ENCODE data around the gene DCAF7. TPM values are rescaled to one million over a fixed set of nuclear protein-coding genes. Genes with fewer than 3 reads are reported as not detected.

Gene DCAF7
- total and polyA plus RNA-seq, 7 donors, result 10.6 to 30.2 (median 25.1) TPM

DNA sequence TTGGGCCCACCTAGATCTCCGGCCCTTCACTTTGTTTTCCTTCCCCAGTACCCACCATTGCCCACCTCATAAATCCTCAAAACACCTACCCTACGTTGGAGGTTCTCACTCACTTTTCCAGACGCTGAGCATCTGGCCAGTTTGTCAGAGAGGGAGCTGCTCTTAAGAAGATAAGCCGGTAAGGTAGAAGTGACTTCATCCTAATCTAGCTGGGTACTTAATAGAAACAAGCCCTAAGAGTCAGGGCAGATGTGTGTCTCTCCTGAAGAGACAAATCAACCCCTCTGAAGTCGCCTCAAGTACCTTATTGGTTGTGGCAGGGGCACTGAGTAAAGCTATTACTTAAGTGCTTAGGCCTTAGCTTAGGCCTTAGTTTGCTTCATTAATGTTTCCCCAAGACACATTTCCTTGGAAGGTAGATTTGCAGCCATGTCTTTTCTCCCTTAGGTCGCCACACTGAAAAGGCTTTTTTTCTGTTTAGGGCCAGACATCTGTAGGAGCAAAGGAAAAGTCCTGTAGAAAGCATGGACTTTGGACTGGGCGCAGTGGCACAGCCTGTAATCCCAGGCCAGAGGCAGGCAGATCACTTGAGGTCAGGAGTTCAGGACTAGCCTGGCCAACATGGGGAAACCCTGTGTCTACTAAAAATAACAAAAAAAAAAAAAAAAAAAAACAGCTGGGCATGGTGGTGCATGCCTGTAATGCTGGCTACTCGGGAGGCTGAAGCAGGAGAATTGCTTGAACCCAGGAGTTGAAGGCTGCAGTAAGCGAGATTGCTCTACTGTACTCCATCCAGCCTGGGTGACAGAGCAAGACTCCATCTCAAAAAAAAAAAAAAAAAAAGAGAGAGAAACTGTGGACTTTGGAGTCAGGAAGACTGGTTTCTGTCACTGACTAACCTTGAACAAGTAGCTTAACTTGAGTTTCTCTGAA, 51.4 kb downstream of the DCAF7 start:
- Histone ChIP-seq H3K4me3 (peak overlapping the region; percentile 98), H3K27me3 (ENCODE audit: insufficient read depth in 3 of 3, low read length in 2 of 3) (no peaks in the 10 kb centered on the region), H3K27ac (peak overlapping the region; percentile 94), H3K36me3 (ENCODE audit: insufficient read depth in 1 of 2, low read depth in 1 of 2) (peaks cover 10 to 41% of the 10 kb centered on the region in 2 donors), H3K9me3 (no peaks in the 10 kb centered on the region), H3K4me1 (peaks cover 10% of the 10 kb centered on the region)
- intact Hi-C loops (cut with DNase I), result loop anchor here in 1 of 2 donors (5.0 kb wide), 1 partner anchor 154 kb away; the partner anchor contains the start of gene CYB561
- TF ChIP-seq, protein P1, sequence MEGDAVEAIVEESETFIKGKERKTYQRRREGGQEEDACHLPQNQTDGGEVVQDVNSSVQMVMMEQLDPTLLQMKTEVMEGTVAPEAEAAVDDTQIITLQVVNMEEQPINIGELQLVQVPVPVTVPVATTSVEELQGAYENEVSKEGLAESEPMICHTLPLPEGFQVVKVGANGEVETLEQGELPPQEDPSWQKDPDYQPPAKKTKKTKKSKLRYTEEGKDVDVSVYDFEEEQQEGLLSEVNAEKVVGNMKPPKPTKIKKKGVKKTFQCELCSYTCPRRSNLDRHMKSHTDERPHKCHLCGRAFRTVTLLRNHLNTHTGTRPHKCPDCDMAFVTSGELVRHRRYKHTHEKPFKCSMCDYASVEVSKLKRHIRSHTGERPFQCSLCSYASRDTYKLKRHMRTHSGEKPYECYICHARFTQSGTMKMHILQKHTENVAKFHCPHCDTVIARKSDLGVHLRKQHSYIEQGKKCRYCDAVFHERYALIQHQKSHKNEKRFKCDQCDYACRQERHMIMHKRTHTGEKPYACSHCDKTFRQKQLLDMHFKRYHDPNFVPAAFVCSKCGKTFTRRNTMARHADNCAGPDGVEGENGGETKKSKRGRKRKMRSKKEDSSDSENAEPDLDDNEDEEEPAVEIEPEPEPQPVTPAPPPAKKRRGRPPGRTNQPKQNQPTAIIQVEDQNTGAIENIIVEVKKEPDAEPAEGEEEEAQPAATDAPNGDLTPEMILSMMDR (IDR thresholded peaks at IDR 0.05), result no peak
- no peak for DNase-seq
- 44 to 47% (median 44%) methylated on average over 9 of the region's 9 CpGs for WGBS, 3 donors
- peak in 1 of 4 donors; percentile 12 for ATAC-seq

- Histone ChIP-seq H3K4me1 (no peaks in the 10 kb centered on the region), H3K27me3 (ENCODE audit: insufficient read depth in 3 of 3, low read length in 2 of 3) (no peaks in the 10 kb centered on the region), H3K27ac (no peak overlapping the region), H3K36me3 (ENCODE audit: insufficient read depth in 1 of 2, low read depth in 1 of 2) (peaks cover 18 to 60% of the 10 kb centered on the region in 2 donors), H3K4me3 (no peak overlapping the region), H3K9me3 (no peaks in the 10 kb centered on the region)
- TF ChIP-seq, protein P1 (IDR thresholded peaks at IDR 0.05), result no peak
- DNase-seq (no peak), ATAC-seq (no peak)
- intact Hi-C loops (cut with DNase I), result loop anchor here in 1 of 2 donors (2.0 kb wide), 1 partner anchor 185 kb away; no protein-coding TSS in a partner anchor
- 71 to 82% (median 74%) methylated on average over 6 of the region's 6 CpGs for WGBS, 3 donors
Measured at GRCh38 chr17:63609816-63610573, 59.7 kb downstream of the DCAF7 start.

GRCh38 chr17:63610854-63611253, 60.6 kb downstream of the DCAF7 start:
- H3K36me3 ChIP-seq (ENCODE audit: insufficient read depth in 1 of 2, low read depth in 1 of 2), result peaks cover 14 to 52% of the 10 kb centered on the region in 2 donors
- no peak overlapping the region for H3K4me3 ChIP-seq
- H3K9me3 ChIP-seq, result no peaks in the 10 kb centered on the region
- TF ChIP-seq, protein P1 (IDR thresholded peaks at IDR 0.05), result no peak
- DNase-seq (no peak), ATAC-seq (no peak)
- 84 to 86% (median 85%) methylated on average over 10 of the region's 10 CpGs for WGBS, 3 donors
- H3K27ac ChIP-seq, result no peak overlapping the region
- no peaks in the 10 kb centered on the region for H3K4me1 ChIP-seq
- no peaks in the 10 kb centered on the region for H3K27me3 ChIP-seq (ENCODE audit: insufficient read depth in 3 of 3, low read length in 2 of 3)
- intact Hi-C loops (cut with DNase I), result loop anchor here in 1 of 2 donors (2.0 kb wide), 1 partner anchor 186 kb away; no protein-coding TSS in a partner anchor

GRCh38 chr17:63611354-63611753, 61.1 kb downstream of the DCAF7 start:
- 79 to 88% (median 80%) methylated on average over 3 of the region's 3 CpGs for WGBS, 3 donors
- DNase-seq (no peak), ATAC-seq (peak in 1 of 4 donors; percentile 16)
- Histone ChIP-seq H3K36me3 (ENCODE audit: insufficient read depth in 1 of 2, low read depth in 1 of 2) (peaks cover 14 to 47% of the 10 kb centered on the region in 2 donors), H3K9me3 (no peaks in the 10 kb centered on the region), H3K4me1 (no peaks in the 10 kb centered on the region), H3K27ac (no peak overlapping the region), H3K4me3 (no peak overlapping the region), H3K27me3 (ENCODE audit: insufficient read depth in 3 of 3, low read length in 2 of 3) (no peaks in the 10 kb centered on the region)
- TF ChIP-seq, protein P1 (IDR thresholded peaks at IDR 0.05), result no peak
- intact Hi-C loops (cut with DNase I), result loop anchor here in 1 of 2 donors (2.0 kb wide), 1 partner anchor 187 kb away; no protein-coding TSS in a partner anchor
